ENCODE data around the gene HOXA5. TPM values are rescaled to one million over a fixed set of nuclear protein-coding genes. Genes with fewer than 3 reads are reported as not detected.

Gene HOXA5
- polyA plus RNA-seq, 1 donor, result 76.0 TPM

- DNase-seq, result no peak
These were observed 28.9 kb upstream of the HOXA5 start for GRCh38 chr7:27172315-27172774.

- DNase-seq, result no peak
These were observed 28.3 kb upstream of the HOXA5 start for GRCh38 chr7:27171637-27172314.

GRCh38 chr7:27171325-27171636, 27.8 kb upstream of the HOXA5 start:
- no peak for DNase-seq

- no peak for DNase-seq
These were observed 27.2 kb upstream of the HOXA5 start for GRCh38 chr7:27170426-27171324.

GRCh38 chr7:27169658-27170425, 26.4 kb upstream of the HOXA5 start:
- DNase-seq, result no peak

GRCh38 chr7:27168265-27168947, 24.9 kb upstream of the HOXA5 start:
- DNase-seq, result no peak

- no peak for DNase-seq
These were observed 24.4 kb upstream of the HOXA5 start for GRCh38 chr7:27167916-27168264.

GRCh38 chr7:27166531-27167505, 23.3 kb upstream of the HOXA5 start:
- DNase-seq, result no peak

GRCh38 chr7:27165996-27166530, 22.6 kb upstream of the HOXA5 start:
- DNase-seq, result peak; percentile 91

- DNase-seq, result peak; percentile 93
These were observed 21.9 kb upstream of the HOXA5 start, which contains the start of gene HOXA9 for GRCh38 chr7:27165089-27165995. TSS of gene HOXA9 (minus strand) at chr7:27165537. CDS start at chr7:27165457, 80 bp downstream.

GRCh38 chr7:27164367-27165088, 21.0 kb upstream of the HOXA5 start:
- no peak for DNase-seq

- DNase-seq, result no peak
These were observed 20.5 kb upstream of the HOXA5 start for GRCh38 chr7:27164045-27164366.

- DNase-seq, result no peak
These were observed 20.0 kb upstream of the HOXA5 start for GRCh38 chr7:27163288-27164044.

- no peak for DNase-seq
These were observed 19.2 kb upstream of the HOXA5 start for GRCh38 chr7:27162561-27163287.

GRCh38 chr7:27161721-27162560, 18.5 kb upstream of the HOXA5 start:
- no peak for DNase-seq

- no peak for DNase-seq
These were observed 17.8 kb upstream of the HOXA5 start for GRCh38 chr7:27161214-27161720.

Measured in left kidney (tissue), 2 donors.